ENCODE measurements around the gene S1PR3.

The S1PR3 gene

DNA sequence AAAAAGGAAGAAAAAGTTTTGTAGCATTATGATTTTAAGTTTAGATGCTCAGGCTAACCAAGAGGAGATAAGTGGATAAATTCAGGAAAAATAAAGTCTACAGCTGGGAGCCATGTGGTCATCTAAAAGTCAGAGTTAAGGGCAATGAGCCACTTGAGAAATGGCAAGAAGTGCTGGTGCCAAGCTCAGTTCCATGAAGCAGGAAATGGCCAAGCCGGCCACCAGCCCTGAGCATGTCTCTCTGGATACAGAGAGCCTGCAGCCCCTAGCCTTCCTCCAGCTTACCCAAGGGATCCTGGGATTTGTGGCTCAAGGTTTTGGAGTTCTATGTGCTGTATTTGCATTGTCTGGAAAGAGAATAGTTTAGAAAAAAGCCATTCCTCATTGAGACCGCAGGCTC, 12.2 kb upstream of the S1PR3 start:
- Mint-ChIP-seq H3K4me1 (no peaks in the 10 kb centered on the region), H3K27me3 (peaks cover 17% of the 10 kb centered on the region), H3K9me3 (no peaks in the 10 kb centered on the region), H3K4me3 (no peak overlapping the region), H3K36me3 (no peaks in the 10 kb centered on the region), H3K27ac (no peak overlapping the region)
- no peak for ATAC-seq

DNA sequence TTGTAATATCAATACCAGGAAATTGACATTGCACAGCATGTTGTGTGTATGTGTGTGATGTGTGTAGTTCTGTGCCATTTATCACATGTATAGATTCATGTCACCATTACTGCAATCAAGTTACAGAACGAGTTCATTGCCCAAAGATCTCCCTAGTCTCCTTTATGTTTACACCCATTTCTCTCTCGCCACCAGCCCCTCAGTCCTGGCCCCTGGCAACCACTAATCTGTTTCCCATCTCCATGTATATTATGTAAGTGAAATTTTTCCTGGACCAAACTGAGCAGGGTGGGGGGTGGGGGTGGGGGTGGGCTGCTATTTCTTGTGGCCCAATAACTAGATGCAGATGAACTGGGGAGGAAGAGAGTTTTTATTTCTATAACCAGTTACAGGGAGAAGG, 11.5 kb upstream of the S1PR3 start:
- Mint-ChIP-seq H3K4me1 (no peaks in the 10 kb centered on the region), H3K27ac (no peak overlapping the region), H3K36me3 (no peaks in the 10 kb centered on the region), H3K9me3 (no peaks in the 10 kb centered on the region), H3K27me3 (peaks cover 17% of the 10 kb centered on the region), H3K4me3 (no peak overlapping the region)
- no peak for ATAC-seq

DNA sequence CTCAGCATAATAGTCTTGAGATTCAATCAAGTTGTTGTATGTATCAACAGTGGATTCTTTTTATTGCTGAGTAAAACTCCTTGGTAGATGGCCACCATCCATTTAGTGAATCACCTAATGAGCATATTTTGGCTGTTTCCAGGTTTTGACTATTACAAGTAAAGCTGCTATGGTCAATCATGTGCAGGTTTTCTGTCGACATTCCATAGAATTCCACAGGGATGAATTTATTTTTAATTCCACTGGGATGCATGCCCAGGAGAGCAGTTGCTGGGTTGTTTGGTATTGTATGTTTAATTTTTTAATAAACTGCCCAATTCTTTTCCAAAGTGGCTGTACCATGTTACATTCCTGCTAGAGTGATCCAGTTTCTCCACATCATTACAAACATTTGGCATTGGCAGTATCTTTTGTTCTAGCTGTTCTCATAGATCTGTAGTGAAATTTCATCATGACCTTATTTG, 10.5 kb upstream of the S1PR3 start:
- H3K27ac Mint-ChIP-seq = no peak overlapping the region
- H3K4me3 Mint-ChIP-seq = no peak overlapping the region
- no peaks in the 10 kb centered on the region for H3K9me3 Mint-ChIP-seq
- no peaks in the 10 kb centered on the region for H3K4me1 Mint-ChIP-seq
- ATAC-seq = no peak
- no peaks in the 10 kb centered on the region for H3K36me3 Mint-ChIP-seq
- H3K27me3 Mint-ChIP-seq = peaks cover 17% of the 10 kb centered on the region

DNA sequence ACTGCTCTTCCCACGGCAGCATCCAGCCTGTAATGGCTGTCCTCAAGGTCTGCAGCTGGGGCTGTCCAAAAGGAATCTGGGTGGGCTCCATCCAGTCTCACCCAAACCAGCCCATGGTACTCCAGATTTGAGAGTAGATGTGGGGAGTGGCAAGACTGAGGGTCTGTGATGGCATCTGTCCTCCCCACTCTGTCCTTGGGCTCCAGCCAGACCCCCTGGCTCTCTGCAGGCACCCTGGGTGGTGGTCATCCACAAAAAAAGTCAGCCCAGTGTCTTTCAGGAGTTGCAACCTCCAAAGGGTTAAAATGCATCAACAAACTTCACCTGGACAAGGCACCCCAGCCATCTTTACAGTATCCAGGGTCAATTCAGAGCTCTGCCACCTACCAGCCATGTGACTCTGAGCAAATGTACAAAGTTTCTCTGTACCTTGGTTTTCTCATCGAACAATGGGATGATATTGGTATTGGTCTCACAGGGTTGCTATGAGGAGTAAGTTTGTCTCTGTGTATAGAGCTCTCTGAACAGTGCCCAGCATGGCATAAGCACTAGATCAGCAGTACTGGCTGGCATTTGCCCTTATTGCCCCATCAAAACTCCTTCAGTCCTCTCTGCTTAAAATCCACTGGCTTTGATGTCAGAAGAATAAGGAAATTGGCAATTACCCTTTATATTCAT, 7.3 kb upstream of the S1PR3 start:
- Mint-ChIP-seq H3K4me1 (peaks cover 3% of the 10 kb centered on the region), H3K9me3 (peaks cover 3% of the 10 kb centered on the region), H3K4me3 (no peak overlapping the region), H3K36me3 (no peaks in the 10 kb centered on the region), H3K27ac (no peak overlapping the region), H3K27me3 (peaks cover 19% of the 10 kb centered on the region)
- no peak for ATAC-seq

DNA sequence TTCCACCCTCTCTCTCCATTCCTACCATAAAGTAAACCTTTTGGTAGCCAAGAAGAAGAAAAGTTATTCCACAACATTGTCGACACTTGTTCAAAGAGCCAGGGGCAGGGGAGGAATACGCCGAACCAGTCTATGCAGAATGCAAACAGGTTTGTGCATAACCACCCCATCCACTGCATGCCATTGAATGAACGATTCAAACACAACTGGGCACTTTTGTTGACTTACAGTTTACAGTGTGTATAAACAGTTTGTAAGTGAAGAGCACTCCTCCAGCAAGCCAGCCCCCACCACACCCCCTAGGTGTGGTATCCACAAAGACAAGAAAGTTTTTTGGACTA, 6.8 kb upstream of the S1PR3 start:
- H3K9me3 Mint-ChIP-seq = peaks cover 3% of the 10 kb centered on the region
- H3K27ac Mint-ChIP-seq = no peak overlapping the region
- peaks cover 24% of the 10 kb centered on the region for H3K27me3 Mint-ChIP-seq
- H3K4me1 Mint-ChIP-seq = peaks cover 8% of the 10 kb centered on the region
- no peaks in the 10 kb centered on the region for H3K36me3 Mint-ChIP-seq
- no peak overlapping the region for H3K4me3 Mint-ChIP-seq
- ATAC-seq = no peak

DNA sequence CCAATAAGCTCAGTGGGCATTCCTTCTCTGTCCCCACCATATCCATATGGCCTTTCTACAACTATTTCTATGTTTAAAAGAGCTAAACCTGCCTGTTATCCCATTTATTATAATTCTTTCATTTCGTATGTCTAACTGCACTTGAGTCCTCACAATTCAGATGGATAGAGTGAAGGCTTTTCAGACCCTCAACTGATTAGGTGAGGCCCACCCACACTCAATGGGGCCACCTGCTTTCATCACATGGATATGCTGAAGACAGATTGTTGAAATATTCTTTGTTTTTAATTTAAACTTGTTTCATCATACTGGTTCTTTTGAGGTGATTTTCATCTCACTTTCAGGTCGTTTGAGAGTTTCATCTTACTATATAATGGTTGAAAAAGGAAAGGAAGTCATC, 5.7 kb upstream of the S1PR3 start:
- no peak for ATAC-seq
- Mint-ChIP-seq H3K36me3 (no peaks in the 10 kb centered on the region), H3K27ac (no peak overlapping the region), H3K4me3 (no peak overlapping the region), H3K4me1 (peaks cover 10% of the 10 kb centered on the region), H3K9me3 (peaks cover 3% of the 10 kb centered on the region), H3K27me3 (peaks cover 35% of the 10 kb centered on the region)

DNA sequence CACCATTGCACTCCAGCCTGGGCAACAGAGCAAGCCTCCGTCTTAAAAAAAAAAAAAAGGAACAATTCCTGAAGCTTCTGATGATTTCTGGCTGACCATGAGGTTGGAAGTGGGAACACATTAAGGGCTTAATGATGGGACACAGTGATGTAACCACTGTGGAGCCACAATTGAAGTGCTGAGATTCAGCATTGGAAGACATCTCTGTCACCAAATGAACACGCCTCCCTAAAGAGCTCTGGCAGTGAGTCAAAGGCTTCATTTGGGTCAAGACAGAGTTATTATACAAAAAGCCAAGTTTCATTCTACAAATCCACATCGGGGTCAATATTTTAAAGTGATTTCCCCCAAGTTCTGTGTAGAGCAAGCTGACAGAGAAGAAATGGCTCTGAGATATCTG, 4.5 kb upstream of the S1PR3 start:
- Mint-ChIP-seq H3K36me3 (no peaks in the 10 kb centered on the region), H3K9me3 (peaks cover 3% of the 10 kb centered on the region), H3K4me1 (peaks cover 12% of the 10 kb centered on the region), H3K27ac (no peak overlapping the region), H3K4me3 (no peak overlapping the region), H3K27me3 (peaks cover 44% of the 10 kb centered on the region)
- no peak for ATAC-seq

DNA sequence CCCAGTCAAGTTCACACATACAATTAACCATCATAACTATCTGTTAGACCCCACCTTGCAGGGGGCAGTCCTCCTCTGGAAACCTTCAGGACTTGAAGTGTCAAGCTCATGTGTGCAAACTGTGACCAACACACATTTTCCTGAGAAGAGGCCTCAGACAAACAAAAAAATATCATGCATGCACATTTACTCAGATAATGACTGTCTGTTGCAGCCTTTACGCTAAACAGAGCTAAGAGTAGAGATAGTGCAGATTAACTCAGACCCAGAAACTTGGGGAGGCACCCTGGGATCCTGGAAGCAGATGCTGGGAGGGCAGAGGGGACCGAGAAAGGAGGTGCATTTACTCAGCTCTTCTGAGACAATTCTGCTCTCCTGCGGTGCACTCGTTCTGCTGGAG, 3.6 kb upstream of the S1PR3 start:
- peaks cover 53% of the 10 kb centered on the region for H3K27me3 Mint-ChIP-seq
- H3K27ac Mint-ChIP-seq = no peak overlapping the region
- H3K4me1 Mint-ChIP-seq = peaks cover 14% of the 10 kb centered on the region
- H3K36me3 Mint-ChIP-seq = no peaks in the 10 kb centered on the region
- H3K9me3 Mint-ChIP-seq = peaks cover 3% of the 10 kb centered on the region
- H3K4me3 Mint-ChIP-seq = no peak overlapping the region
- no peak for ATAC-seq

DNA sequence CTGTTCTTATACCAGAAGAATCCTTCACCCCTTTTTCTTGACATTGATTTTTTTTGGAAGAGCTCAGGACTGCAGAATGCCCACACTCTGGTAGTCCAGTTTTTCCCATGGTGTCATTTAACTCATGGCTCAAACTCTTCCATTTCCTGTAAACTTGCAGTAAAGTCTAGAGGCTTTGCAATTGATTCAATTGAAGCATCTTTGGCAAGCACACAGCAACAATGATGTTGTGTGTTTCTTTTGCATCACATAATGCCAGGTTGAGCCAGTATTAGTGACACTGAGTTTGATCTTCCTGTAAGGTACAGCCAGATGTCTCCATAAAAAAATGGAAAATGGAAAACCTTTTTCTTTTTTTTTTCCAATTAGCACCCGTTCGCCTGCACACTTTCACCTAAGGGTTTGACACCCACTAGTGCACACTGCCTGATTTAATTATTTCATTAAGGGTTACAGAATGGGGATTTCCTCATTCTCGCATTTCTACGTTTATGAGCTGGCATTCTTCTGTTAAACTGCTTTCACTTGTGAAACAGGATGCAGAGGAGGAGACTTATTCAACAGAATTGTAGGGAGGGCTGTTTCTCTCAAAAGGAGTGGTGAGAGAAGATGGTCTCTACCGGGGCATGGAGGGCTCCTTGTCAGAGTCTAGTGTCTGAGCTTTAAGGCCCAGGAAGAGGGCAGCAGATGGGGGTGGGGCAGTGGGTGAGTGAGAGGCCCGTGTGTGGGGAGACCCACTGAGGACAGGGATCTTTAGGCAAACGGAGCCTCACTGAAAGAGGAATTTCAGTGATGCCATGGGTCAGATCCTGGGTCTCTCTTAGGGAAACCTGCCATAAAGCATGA, 2.2 kb upstream of the S1PR3 start:
- Mint-ChIP-seq H3K4me3 (no peak overlapping the region), H3K4me1 (peaks cover 14% of the 10 kb centered on the region), H3K36me3 (no peaks in the 10 kb centered on the region), H3K9me3 (peaks cover 3% of the 10 kb centered on the region), H3K27me3 (peaks cover 63% of the 10 kb centered on the region), H3K27ac (no peak overlapping the region)
- peak; percentile 73 for ATAC-seq

DNA sequence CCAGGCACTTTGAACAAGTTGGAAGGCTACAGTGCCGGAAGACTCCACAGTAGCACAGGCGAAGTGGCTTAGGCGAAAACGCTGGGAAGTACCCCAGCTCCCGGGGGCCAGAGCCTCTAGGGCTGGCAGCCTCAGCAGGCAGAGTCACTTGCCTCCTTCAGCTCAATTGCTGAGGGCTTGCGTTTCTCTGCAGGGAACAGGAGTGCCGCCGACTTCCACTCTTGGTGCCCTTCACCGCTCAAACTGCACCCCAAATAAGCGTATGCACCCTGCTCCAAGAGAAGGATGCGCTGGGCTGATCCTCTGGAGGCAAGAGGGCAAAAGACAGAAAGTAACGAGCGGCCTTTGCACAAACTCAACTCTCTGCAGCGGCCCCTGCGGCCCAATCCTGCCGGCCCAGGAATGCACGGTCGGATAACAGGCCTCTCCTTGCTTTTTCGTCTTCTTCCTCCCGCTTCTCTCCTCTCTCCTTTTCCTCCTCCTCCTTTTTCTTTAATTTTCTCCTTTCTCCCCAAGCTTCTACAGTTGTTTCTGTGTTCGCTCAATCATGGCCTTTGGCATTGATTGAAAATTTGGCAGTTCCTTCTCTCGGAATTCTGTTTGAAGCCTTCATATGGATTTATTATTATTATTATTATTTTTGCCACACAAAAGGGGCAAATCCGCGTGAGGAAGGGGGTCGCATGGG, 1.1 kb upstream of the S1PR3 start:
- no peak overlapping the region for H3K4me3 Mint-ChIP-seq
- no peaks in the 10 kb centered on the region for H3K36me3 Mint-ChIP-seq
- H3K4me1 Mint-ChIP-seq = peaks cover 14% of the 10 kb centered on the region
- H3K27ac Mint-ChIP-seq = no peak overlapping the region
- ATAC-seq = no peak
- H3K27me3 Mint-ChIP-seq = peaks cover 75% of the 10 kb centered on the region
- peaks cover 3% of the 10 kb centered on the region for H3K9me3 Mint-ChIP-seq

DNA sequence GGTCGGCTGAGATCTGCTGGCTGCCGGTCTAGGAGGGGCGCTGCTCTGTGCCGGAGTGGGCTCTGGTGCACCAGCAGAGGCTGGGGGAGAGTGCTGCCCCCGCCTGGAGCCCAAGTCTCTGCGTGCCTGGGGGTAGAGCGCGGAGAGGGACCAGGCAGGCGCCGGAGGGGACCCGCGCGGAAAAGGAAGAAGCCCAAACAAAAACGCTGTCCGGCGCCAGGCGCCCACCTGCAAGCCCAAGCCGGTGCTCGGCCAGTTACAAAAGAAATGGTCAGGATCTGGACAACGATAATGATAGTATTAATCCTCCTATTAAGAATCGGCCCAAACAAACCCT, 571 bp upstream of the S1PR3 start:
- peaks cover 14% of the 10 kb centered on the region for H3K4me1 Mint-ChIP-seq
- no peak overlapping the region for H3K4me3 Mint-ChIP-seq
- no peaks in the 10 kb centered on the region for H3K36me3 Mint-ChIP-seq
- no peak for ATAC-seq
- no peak overlapping the region for H3K27ac Mint-ChIP-seq
- H3K9me3 Mint-ChIP-seq = peaks cover 3% of the 10 kb centered on the region
- H3K27me3 Mint-ChIP-seq = peaks cover 77% of the 10 kb centered on the region

DNA sequence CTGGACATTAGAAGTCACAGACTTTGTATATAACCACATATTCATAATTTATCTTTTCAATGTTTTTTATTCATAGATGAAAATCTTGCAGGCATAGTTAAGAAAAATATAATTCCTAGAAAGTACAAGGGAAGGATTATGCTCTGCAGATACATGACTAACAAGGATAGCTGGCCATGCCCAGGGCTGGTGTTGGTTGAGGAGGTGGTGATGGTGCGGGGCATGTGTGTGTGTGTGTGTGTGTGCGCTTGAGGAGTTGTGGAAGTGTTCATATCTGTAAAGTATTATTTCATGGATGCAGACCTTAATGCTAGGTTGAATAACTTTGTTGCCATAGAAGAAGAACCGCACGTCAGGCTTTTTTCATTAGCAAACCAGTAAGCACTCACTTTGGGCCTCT, 1.3 kb downstream of the S1PR3 start:
- H3K27me3 Mint-ChIP-seq = peaks cover 72% of the 10 kb centered on the region
- peaks cover 14% of the 10 kb centered on the region for H3K4me1 Mint-ChIP-seq
- H3K4me3 Mint-ChIP-seq = no peak overlapping the region
- H3K9me3 Mint-ChIP-seq = peaks cover under 1% of the 10 kb centered on the region
- no peak for ATAC-seq
- no peaks in the 10 kb centered on the region for H3K36me3 Mint-ChIP-seq
- no peak overlapping the region for H3K27ac Mint-ChIP-seq

DNA sequence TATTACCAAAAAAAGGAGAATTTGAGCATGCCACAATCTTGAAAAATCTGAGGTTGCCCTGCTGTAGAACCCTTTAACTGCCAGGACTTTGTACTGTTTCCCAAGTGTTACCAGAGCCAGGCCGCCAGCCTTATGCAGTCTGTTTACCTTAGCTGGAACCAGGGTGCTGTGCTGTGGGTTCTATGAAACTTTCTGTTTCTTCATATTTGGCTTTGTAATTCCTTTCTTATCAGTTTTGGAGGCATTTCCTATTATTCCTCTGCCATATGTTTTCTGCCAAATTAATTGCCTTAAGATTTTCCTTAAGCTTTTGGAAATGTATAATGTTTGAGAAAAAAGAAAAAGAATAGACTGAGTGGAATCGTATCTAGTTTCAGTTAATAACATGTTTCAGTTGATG, 2.1 kb downstream of the S1PR3 start:
- H3K27ac Mint-ChIP-seq = no peak overlapping the region
- peaks cover 14% of the 10 kb centered on the region for H3K4me1 Mint-ChIP-seq
- no peak for ATAC-seq
- H3K27me3 Mint-ChIP-seq = peaks cover 64% of the 10 kb centered on the region
- H3K9me3 Mint-ChIP-seq = no peaks in the 10 kb centered on the region
- no peak overlapping the region for H3K4me3 Mint-ChIP-seq
- H3K36me3 Mint-ChIP-seq = no peaks in the 10 kb centered on the region

DNA sequence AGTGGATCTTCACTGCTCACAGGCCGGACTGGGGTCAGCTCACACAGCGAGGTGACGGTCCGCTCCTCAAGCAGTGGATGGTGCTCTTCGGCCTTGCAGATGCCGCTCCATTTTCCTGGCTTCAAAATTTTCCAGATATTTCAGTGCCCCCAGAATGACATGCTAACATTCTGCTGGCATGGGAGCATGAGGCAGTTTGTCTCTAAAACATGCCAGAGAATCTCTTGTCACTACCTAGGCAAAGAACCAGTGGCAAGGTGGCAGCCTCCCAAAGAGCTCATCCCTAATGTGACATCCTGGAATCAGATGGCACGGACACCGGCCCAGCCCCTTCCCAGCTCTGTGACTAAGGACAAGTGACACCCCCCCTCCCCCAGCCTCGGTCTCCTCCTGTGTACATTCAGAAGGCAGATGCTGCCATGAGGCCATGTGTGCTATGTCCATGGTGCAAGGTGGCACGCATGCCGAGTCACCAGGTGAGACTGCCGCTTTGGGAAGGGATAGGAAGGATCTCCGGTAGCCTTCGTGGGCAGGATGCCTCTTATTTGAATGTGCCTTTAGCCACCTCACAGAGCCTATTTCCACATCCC, 2.7 kb downstream of the S1PR3 start:
- H3K36me3 Mint-ChIP-seq = no peaks in the 10 kb centered on the region
- H3K27me3 Mint-ChIP-seq = peaks cover 58% of the 10 kb centered on the region

DNA sequence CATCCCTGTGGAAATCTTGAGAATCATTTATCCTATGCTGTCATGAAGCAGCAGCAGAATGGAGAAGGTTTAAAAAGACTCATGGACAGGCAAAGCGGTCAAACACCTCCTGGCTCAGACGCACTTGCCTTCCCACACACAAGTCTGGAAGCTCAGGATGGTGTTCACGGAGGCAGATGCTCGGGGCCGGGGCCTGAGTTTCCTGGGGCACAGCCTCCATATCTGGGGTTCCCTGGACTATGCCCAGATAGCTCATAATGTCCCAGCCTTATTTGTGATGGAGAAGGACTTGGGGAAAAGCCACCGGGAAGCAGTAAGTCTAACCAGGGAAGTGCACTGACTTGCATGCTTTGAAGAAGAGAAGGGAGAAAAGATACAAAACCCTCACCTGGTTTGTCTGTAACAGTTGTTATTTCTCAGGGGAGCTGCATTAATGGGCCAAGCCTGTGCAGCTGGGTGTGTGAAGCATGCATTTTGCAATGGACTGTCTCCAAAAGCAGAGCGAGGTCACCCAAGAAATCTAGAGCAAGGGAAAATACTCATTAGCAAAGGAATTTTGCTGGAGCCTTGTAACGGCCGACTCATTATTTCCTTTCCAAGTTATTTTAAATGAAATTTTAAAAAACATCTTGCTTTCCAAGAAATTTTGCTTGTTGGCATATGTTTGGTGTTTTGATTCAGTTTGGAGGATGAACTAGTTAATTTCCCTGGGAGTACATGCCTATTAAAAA, 3.4 kb downstream of the S1PR3 start:
- no peak overlapping the region for H3K4me3 Mint-ChIP-seq
- ATAC-seq = no peak
- no peaks in the 10 kb centered on the region for H3K36me3 Mint-ChIP-seq
- H3K27ac Mint-ChIP-seq = no peak overlapping the region
- peaks cover 5% of the 10 kb centered on the region for H3K4me1 Mint-ChIP-seq
- H3K27me3 Mint-ChIP-seq = peaks cover 51% of the 10 kb centered on the region
- no peaks in the 10 kb centered on the region for H3K9me3 Mint-ChIP-seq

More for the DNA sequence above, 2.7 kb downstream of the S1PR3 start:
- Mint-ChIP-seq H3K4me1 (peaks cover 11% of the 10 kb centered on the region), H3K9me3 (no peaks in the 10 kb centered on the region), H3K4me3 (no peak overlapping the region), H3K27ac (no peak overlapping the region)
- ATAC-seq = no peak

All from stimulated activated memory B cell treated with anti-CD40 and anti-IgM and Interleukin-4, amounts not matched to agents 10 μg/mL and 1 μg/mL and 100 μg/mL, for 72 hours (primary cell).